GM12801 (cell line): Measurements from ENCODE around the gene AKR7A3.

Experiments used
- CTCF ChIP-seq: IDR thresholded peaks from one replicate; pipeline ENCODE4 v1.5.1; 2011; ENCODE audit warnings: control low read depth; ENCODE audit not compliant: insufficient read length; ENCODE audit errors: extremely low read depth

The AKR7A3 gene

DNA sequence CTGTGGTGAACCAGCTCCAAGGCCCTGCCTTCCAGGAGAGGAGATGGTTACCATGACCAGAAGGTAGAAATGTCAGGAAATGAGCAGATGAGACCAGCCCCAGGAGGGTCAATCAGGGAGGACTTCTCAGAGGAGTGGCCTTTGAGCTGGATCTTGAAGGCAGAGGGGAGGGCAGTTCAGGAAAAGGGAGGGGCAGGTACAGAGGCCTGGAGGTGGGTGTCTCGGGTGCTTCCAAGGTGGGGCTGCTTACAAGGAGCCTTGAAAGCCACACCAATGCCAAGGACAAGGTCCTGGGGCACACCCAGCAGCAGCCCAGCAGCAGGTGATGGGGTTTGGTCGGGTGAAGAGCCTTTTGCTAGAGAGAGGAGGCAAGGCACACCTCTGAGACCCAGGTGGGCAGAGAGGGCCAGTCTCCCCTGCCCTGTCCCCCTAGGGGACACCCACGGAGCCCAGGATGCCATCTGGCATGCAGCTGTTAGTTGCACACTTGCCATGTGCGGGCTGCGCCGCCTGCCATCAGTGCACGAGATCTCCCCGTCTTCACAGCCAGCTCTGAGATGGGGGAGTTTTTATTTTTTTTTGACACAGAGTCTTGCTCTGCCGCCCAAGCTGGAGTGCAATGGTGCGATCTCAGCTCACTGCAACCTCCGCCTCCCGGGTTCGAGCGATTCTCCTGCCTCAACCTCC lies 42.0 kb upstream of the AKR7A3 start:
- no peak for TF ChIP-seq CTCF

DNA sequence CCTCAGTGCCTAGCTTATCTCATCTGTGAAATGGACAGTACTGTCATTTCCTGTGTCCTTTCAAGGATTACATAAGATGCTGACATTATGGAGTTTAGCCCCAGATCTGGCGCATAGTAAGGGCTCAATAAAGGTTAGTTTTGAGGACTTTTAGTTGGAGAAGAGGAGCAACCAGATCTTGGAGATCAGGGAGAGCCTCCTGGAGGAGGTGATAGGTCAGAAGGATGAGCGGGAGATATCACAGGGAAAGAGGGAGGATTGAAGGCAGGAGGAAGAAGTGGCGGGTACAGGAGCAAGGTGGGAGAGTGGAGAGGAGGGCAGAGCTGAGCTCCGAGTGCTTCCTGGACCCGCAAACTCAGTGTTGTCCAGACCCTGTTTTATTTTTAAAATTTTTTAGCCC lies 41.0 kb upstream of the AKR7A3 start:
- no peak for TF ChIP-seq CTCF

GRCh38 chr1:19329188-19329587 lies 40.6 kb upstream of the AKR7A3 start:
- TF ChIP-seq CTCF = no peak

DNA sequence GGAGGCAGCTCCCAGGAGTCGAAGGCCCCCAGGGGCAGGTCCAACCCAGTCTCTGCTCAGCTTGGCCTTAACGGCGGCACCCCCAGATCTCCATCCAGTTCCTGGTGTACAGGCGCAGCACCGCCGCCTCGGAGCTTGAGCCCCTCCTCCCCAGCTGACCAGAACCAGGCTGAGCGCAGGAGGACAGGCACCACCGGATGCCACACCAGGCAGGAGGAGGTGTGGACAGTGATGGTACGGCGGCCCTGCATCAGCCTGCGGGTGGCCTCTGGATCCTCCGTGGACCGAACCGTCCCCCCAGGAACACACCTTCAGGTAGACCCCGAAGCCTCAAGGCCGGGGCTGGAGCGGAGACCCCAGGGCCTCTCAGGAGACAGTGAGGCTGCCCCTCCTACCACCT lies 39.9 kb upstream of the AKR7A3 start:
- no peak for TF ChIP-seq CTCF

GRCh38 chr1:19327736-19328135 lies 39.2 kb upstream of the AKR7A3 start:
- TF ChIP-seq CTCF = no peak

- no peak for TF ChIP-seq CTCF
Observed at GRCh38 chr1:19327301-19327700, 38.7 kb upstream of the AKR7A3 start.

GRCh38 chr1:19326748-19327065 lies 38.1 kb upstream of the AKR7A3 start:
- no peak for TF ChIP-seq CTCF
